ENCODE measurements around the gene LRRC10.

LRRC10 gene

DNA sequence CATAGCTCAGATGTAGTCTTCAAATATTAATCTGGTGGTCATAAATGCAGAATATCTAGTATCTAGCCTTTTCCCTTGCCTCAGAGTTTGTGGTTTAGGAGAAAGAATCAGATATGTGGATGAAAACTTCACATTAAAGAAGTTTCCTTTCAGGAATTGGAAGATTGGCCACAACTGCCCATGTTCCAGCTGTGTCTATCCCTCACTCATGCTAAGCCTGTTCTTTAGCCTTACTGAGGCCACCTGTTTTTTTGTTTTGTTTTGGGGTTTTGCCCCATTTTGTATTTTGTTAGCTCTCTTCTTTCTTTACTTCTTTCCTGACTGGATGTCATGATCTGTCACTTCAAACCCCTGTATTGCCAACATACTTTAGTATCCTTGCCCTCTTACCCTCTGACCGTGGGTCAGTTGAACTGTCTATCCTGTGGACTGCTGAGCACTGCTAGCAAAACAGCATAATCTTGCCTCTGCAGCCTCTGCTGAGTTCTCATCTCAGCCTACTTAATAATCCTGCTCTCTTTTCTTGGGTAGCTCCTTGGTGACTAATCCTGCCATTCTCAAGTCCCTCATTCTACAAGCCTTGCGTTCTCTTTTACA lies 47.4 kb downstream of the LRRC10 start:
- no peak for FAIRE-seq

Data from islet of Langerhans (tissue), 1 donor.